Keratinocyte (primary cell): ENCODE measurements around the gene GSTM4.

Experiments
- CTCF ChIP-seq, 3 experiments: IDR thresholded peaks in 1 of 3; conservative IDR thresholded peaks in 1 of 3; optimal IDR thresholded peaks in 1 of 3; 2 replicates in 2 of 3; 3 replicates in 1 of 3; pipeline versions ENCODE3 to v1.5.1; 2011; ENCODE audit warnings: low read length in 3 of 3, mild to moderate bottlenecking in 3 of 3, moderate library complexity in 2 of 3, control low read depth in 1 of 3, inconsistent platforms in 1 of 3; ENCODE audit not compliant: insufficient read depth in 2 of 3; ENCODE audit errors: extremely low read depth in 1 of 3
- EZH2 ChIP-seq: IDR thresholded peaks from one replicate; pipeline ENCODE4 v1.6.1; 2012; ENCODE audit warnings: inconsistent platforms, mild to moderate bottlenecking, low read length, moderate library complexity

- no peak for TF ChIP-seq CTCF (optimal IDR thresholded peaks at IDR 0.05 in 1 of 3, IDR thresholded peaks at IDR 0.05 in 1 of 3, conservative IDR thresholded peaks at IDR 0.05 in 1 of 3; ENCODE audit: extremely low read depth in 1 of 3, insufficient read depth in 2 of 3, low read length in 3 of 3)
- TF ChIP-seq EZH2 = no peak
These were observed 40.0 kb upstream of the GSTM4 start for GRCh38 chr1:109615879-109616278.
